Sigmoid colon (tissue), 4 donors: ENCODE data around the gene FTO.
A peak's percentile ranks its signal among the peaks of the same experiment; 100 is the strongest.

ENCODE experiments used
- CTCF ChIP-seq, 4 experiments: fragments of 450-650 bp in 3 of 4; fragments of 200-600 bp in 1 of 4; IDR thresholded peaks; one replicate each; pipeline ENCODE4 v1.5.1; 2016 to 2019; ENCODE audit warnings: antibody characterized with exemption in 4 of 4, mild to moderate bottlenecking in 3 of 4, moderate library complexity in 2 of 4
- EP300 ChIP-seq, 4 donors: sonication (generic); formaldehyde crosslinking; IDR thresholded peaks; one replicate each; pipeline ENCODE4 v1.6.1; 2017; ENCODE audit warnings: antibody characterized with exemption in 4 of 4
- POLR2A ChIP-seq, 2 donors: fragments of 450-650 bp; IDR thresholded peaks; one replicate each; pipeline ENCODE4 v1.6.1; 2016; ENCODE audit warnings: antibody characterized with exemption in 2 of 2, mild to moderate bottlenecking in 2 of 2, moderate library complexity in 2 of 2
- POLR2AphosphoS5 ChIP-seq, 4 donors: sonication (generic); formaldehyde crosslinking; IDR thresholded peaks; one replicate each; pipeline ENCODE4 v1.6.1; 2017; ENCODE audit warnings: antibody characterized with exemption in 4 of 4

- TF ChIP-seq CTCF (IDR thresholded peaks at IDR 0.05) (no peak), POLR2AphosphoS5 (IDR thresholded peaks at IDR 0.05) (peak in 1 of 4 donors; percentile 17), POLR2A (IDR thresholded peaks at IDR 0.05) (no peak), EP300 (IDR thresholded peaks at IDR 0.05) (no peak)
Observed at GRCh38 chr16:54178478-54178976, 474.6 kb downstream of the FTO start.
